ENCODE measurements around the gene MAN2B2. TPM values are rescaled to one million over a fixed set of nuclear protein-coding genes. Genes with fewer than 3 reads are reported as not detected.

Gene MAN2B2
- total RNA-seq, 1 experiment from 2014 or later = 5.9 TPM

DNA sequence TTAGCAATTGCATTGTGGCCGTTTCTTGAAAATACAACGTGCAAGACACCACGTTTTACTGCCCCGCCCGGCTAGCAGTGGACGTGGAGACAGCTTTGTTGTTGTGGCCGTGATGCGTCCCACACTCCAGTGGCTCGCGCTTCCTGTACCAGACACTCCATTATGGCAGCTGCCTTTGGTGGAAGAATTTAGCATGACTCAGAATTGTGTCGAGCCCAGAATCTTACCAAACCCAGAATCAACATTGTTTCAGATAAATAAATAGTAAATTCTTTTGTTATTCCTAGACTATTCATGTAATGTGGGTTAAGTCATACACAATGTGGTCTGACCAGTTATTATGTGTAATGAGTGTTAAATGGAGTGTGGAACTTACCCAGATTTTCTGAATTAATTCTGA, 93.4 kb downstream of the MAN2B2 start:
- peaks cover 20% of the 10 kb centered on the region for H3K27me3 Mint-ChIP-seq (ENCODE audit: low read depth)
- Histone ChIP-seq H4K8ac (replicated peaks; ENCODE audit: insufficient read length, low read depth, low read length) (no peak overlapping the region), H2AFZ (ENCODE audit: low read length) (no peak overlapping the region), H3K27me3 (ENCODE audit: insufficient read depth, low read length) (no peaks in the 10 kb centered on the region; the same call in 1 of the 2 replicates), H3K14ac (ENCODE audit: insufficient read depth, low read length) (no peak overlapping the region), H3K9ac (ENCODE audit: extremely low read depth, insufficient read length, low read length) (no peak overlapping the region), H3K27ac (ENCODE audit: insufficient read length, low read depth, low read length) (no peak overlapping the region), H3K4me1 (ENCODE audit: insufficient read depth, low read length) (no peaks in the 10 kb centered on the region), H2BK15ac (ENCODE audit: low read depth, low read length) (no peak overlapping the region), H2BK20ac (ENCODE audit: low read depth, low read length, poor library complexity, severe bottlenecking) (no peak overlapping the region), H2BK120ac (ENCODE audit: low read depth, low read length, poor library complexity, severe bottlenecking) (no peak overlapping the region), H3T11ph (ENCODE audit: low read length) (no peak overlapping the region), H3K9me3 (ENCODE audit: control insufficient read depth, low read depth, low read length) (no peaks in the 10 kb centered on the region), H3K79me1 (ENCODE audit: insufficient read depth, low read depth, low read length, poor library complexity, severe bottlenecking) (no peaks in the 10 kb centered on the region), H3K23me2 (ENCODE audit: insufficient read length, low read depth, low read length, poor library complexity, severe bottlenecking) (no peaks in the 10 kb centered on the region), H2AK5ac (ENCODE audit: insufficient read length, low read length) (no peak overlapping the region), H3K18ac (ENCODE audit: insufficient read length, low read depth, low read length) (no peak overlapping the region), H2BK12ac (ENCODE audit: insufficient read length, low read depth, low read length) (no peak overlapping the region), H4K5ac (ENCODE audit: insufficient read length, low read depth, low read length) (no peak overlapping the region), H3K79me2 (ENCODE audit: insufficient read depth, low read length) (no peaks in the 10 kb centered on the region), H3K56ac (ENCODE audit: insufficient read length, low read depth, low read length) (no peak overlapping the region), H3K4ac (ENCODE audit: low read depth, low read length) (no peak overlapping the region), H3K4me2 (ENCODE audit: insufficient read depth, insufficient read length, low read length) (no peak overlapping the region), H2BK5ac (ENCODE audit: insufficient read length, low read length) (no peak overlapping the region), H4K20me1 (ENCODE audit: control insufficient read depth, insufficient read depth, insufficient read length) (no peaks in the 10 kb centered on the region), H3K23ac (ENCODE audit: insufficient read length, low read depth, low read length) (no peak overlapping the region), H4K91ac (ENCODE audit: insufficient read length, low read depth, low read length) (no peak overlapping the region)
- peaks cover 1 to 3% of the 10 kb centered on the region in 2 experiments; a peak in 3 of 4 replicates for H3K4me1 Mint-ChIP-seq
- no peak overlapping the region; a peak in 1 of 7 replicates for H3K27ac Mint-ChIP-seq
- TF ChIP-seq, protein P1, sequence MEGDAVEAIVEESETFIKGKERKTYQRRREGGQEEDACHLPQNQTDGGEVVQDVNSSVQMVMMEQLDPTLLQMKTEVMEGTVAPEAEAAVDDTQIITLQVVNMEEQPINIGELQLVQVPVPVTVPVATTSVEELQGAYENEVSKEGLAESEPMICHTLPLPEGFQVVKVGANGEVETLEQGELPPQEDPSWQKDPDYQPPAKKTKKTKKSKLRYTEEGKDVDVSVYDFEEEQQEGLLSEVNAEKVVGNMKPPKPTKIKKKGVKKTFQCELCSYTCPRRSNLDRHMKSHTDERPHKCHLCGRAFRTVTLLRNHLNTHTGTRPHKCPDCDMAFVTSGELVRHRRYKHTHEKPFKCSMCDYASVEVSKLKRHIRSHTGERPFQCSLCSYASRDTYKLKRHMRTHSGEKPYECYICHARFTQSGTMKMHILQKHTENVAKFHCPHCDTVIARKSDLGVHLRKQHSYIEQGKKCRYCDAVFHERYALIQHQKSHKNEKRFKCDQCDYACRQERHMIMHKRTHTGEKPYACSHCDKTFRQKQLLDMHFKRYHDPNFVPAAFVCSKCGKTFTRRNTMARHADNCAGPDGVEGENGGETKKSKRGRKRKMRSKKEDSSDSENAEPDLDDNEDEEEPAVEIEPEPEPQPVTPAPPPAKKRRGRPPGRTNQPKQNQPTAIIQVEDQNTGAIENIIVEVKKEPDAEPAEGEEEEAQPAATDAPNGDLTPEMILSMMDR (conservative IDR thresholded peaks at IDR 0.05) = no peak
- peaks cover 0 to 4% (median 0%) of the 10 kb centered on the region in 3 experiments; a peak in 2 of 7 replicates for H3K36me3 Mint-ChIP-seq (ENCODE audit: insufficient read depth in 1 of 3, low read depth in 3 of 3)
- no peak for DNase-seq
- no peak overlapping the region for H3K4me3 Mint-ChIP-seq
- peaks cover 4 to 5% of the 10 kb centered on the region in 2 experiments; a peak in 2 of 5 replicates for H3K9me3 Mint-ChIP-seq
- no CpG with 5 or more reads among the region's 11 CpGs for WGBS (ENCODE audit: extremely low coverage, insufficient read length, low lambda C conversion rate)

Data from H9 (cell line).